DND-41 (cell line): ENCODE data around the gene CISD3.
A peak's percentile ranks its signal among the peaks of the same experiment; 100 is the strongest.

Experiments
- ATAC-seq: fragments of 200-7000 bp; cut with Tn5 transposase; 3 replicates; pipeline ENCODE4 v1.9.1; 2021; ENCODE audit warnings: low read depth; ENCODE audit not compliant: insufficient read depth
- DNase-seq: peaks from one replicate; pipeline ENCODE4 v3.0.0-alpha.2; 2020
- H2AFZ ChIP-seq: 2 replicates; pipeline ENCODE4 v1.6.0; 2012; ENCODE audit warnings: low read depth, low read length
- H3K27ac ChIP-seq: 2 replicates; pipeline ENCODE4 v1.5.1; 2012; ENCODE audit warnings: low read length, inconsistent platforms
- H3K27me3 ChIP-seq: fragments of 200-600 bp; sonication (generic); 2 replicates; pipeline ENCODE4 v1.6.0; 2012; ENCODE audit warnings: low read length, mild to moderate bottlenecking, inconsistent platforms; ENCODE audit not compliant: insufficient read depth, poor library complexity
- H3K36me3 ChIP-seq: 2 replicates; pipeline ENCODE4 v1.5.1; 2012; ENCODE audit warnings: low read length, inconsistent platforms; ENCODE audit not compliant: insufficient read depth
- H3K4me1 ChIP-seq: 2 replicates; pipeline ENCODE4 v1.5.1; 2012; ENCODE audit warnings: mild to moderate bottlenecking, low read length; ENCODE audit not compliant: insufficient read depth
- H3K4me2 ChIP-seq: 2 replicates; pipeline ENCODE4 v1.6.0; 2012; ENCODE audit warnings: mild to moderate bottlenecking, moderate library complexity, low read length, inconsistent platforms; ENCODE audit not compliant: insufficient read depth
- H3K4me3 ChIP-seq, 2 experiments: fragments of 200-600 bp in 1 of 2; shearing (Covaris generic) in 1 of 2; 2 replicates each; pipeline ENCODE4 v1.5.1; 2012 to 2016; ENCODE audit warnings: inconsistent platforms in 2 of 2, low read length in 2 of 2, mild to moderate bottlenecking in 2 of 2, low read depth in 1 of 2, moderate library complexity in 1 of 2
- H3K79me2 ChIP-seq: 2 replicates; pipeline ENCODE4 v1.6.0; 2012; ENCODE audit warnings: low read length, inconsistent platforms; ENCODE audit not compliant: insufficient read depth
- H3K9ac ChIP-seq: 2 replicates; pipeline ENCODE4 v1.6.0; 2012; ENCODE audit warnings: low read depth, mild to moderate bottlenecking, inconsistent platforms, low read length, moderate library complexity
- H3K9me3 ChIP-seq: 2 replicates; pipeline ENCODE4 v1.5.1; 2012; ENCODE audit warnings: low read length, moderate library complexity, mild to moderate bottlenecking, inconsistent platforms; ENCODE audit not compliant: insufficient read depth, severe bottlenecking
- H4K20me1 ChIP-seq: 2 replicates; pipeline ENCODE4 v1.6.0; 2012; ENCODE audit warnings: low read length; ENCODE audit not compliant: insufficient read depth
- EZH2 ChIP-seq: IDR thresholded peaks from 3 replicates; pipeline ENCODE4 v1.6.1; 2012; ENCODE audit warnings: borderline replicate concordance, low read depth, mild to moderate bottlenecking, moderate library complexity, low read length, inconsistent platforms; ENCODE audit not compliant: severe bottlenecking
- TF ChIP-seq, protein P1 (sequence below): IDR thresholded peaks from 2 replicates; pipeline ENCODE4 v1.5.1; 2012; ENCODE audit warnings: borderline replicate concordance, low read length, moderate library complexity, mild to moderate bottlenecking; ENCODE audit not compliant: poor library complexity, severe bottlenecking; ENCODE audit errors: extremely low read depth

The CISD3 gene

GRCh38 chr17:38709864-38710603 lies 20.1 kb upstream of the CISD3 start:
- Histone ChIP-seq H3K27me3 (no peaks in the 10 kb centered on the region), H3K4me3 (no peak overlapping the region), H3K27ac (0 out of 2 replicates have a peak overlapping the region, but pooled peaks have one; percentile 30), H4K20me1 (peaks cover 37% of the 10 kb centered on the region), H3K9me3 (no peaks in the 10 kb centered on the region), H3K36me3 (peaks cover 82% of the 10 kb centered on the region), H3K4me1 (peaks cover 22% of the 10 kb centered on the region), H3K79me2 (peaks cover 50% of the 10 kb centered on the region), H3K9ac (no peak overlapping the region), H3K4me2 (no peak overlapping the region), H2AFZ (no peak overlapping the region)
- DNase-seq, result no peak
- TF ChIP-seq, protein P1, sequence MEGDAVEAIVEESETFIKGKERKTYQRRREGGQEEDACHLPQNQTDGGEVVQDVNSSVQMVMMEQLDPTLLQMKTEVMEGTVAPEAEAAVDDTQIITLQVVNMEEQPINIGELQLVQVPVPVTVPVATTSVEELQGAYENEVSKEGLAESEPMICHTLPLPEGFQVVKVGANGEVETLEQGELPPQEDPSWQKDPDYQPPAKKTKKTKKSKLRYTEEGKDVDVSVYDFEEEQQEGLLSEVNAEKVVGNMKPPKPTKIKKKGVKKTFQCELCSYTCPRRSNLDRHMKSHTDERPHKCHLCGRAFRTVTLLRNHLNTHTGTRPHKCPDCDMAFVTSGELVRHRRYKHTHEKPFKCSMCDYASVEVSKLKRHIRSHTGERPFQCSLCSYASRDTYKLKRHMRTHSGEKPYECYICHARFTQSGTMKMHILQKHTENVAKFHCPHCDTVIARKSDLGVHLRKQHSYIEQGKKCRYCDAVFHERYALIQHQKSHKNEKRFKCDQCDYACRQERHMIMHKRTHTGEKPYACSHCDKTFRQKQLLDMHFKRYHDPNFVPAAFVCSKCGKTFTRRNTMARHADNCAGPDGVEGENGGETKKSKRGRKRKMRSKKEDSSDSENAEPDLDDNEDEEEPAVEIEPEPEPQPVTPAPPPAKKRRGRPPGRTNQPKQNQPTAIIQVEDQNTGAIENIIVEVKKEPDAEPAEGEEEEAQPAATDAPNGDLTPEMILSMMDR, result no peak
- TF ChIP-seq EZH2, result no peak
- no peak for ATAC-seq

- H2AFZ ChIP-seq, result no peak overlapping the region
- no peak overlapping the region for H3K27ac ChIP-seq
- H3K27me3 ChIP-seq, result no peaks in the 10 kb centered on the region
- DNase-seq (no peak), ATAC-seq (no peak)
- H3K9me3 ChIP-seq, result no peaks in the 10 kb centered on the region
- TF ChIP-seq, protein P1, result no peak
- no peak for TF ChIP-seq EZH2
- H3K4me3 ChIP-seq, result no peak overlapping the region
- H3K4me1 ChIP-seq, result peaks cover 22% of the 10 kb centered on the region
- no peak overlapping the region for H3K4me2 ChIP-seq
- H3K9ac ChIP-seq, result no peak overlapping the region
- peaks cover 87% of the 10 kb centered on the region for H3K36me3 ChIP-seq
- peaks cover 37% of the 10 kb centered on the region for H4K20me1 ChIP-seq
- peaks cover 45% of the 10 kb centered on the region for H3K79me2 ChIP-seq
Measured at GRCh38 chr17:38710604-38710962, 19.6 kb upstream of the CISD3 start.

GRCh38 chr17:38710985-38711384 lies 19.2 kb upstream of the CISD3 start:
- DNase-seq (no peak), ATAC-seq (no peak)
- Histone ChIP-seq H3K4me1 (peaks cover 20% of the 10 kb centered on the region), H3K79me2 (peaks cover 41% of the 10 kb centered on the region), H3K27ac (no peak overlapping the region), H4K20me1 (peaks cover 37% of the 10 kb centered on the region), H3K9ac (no peak overlapping the region), H3K4me3 (no peak overlapping the region), H3K27me3 (no peaks in the 10 kb centered on the region), H3K36me3 (peaks cover 91% of the 10 kb centered on the region), H3K9me3 (no peaks in the 10 kb centered on the region), H3K4me2 (no peak overlapping the region), H2AFZ (no peak overlapping the region)
- TF ChIP-seq, protein P1, result no peak
- TF ChIP-seq EZH2, result no peak
